AG20443 (cell line): ENCODE data around the gene PLAC8L1.
A peak's percentile ranks its signal among the peaks of the same experiment; 100 is the strongest.
"Not testable (repeated sequence)": the region's sequence is repeated elsewhere in the genome, so short reads cannot be mapped to it uniquely, and the experiment has no call there.

ENCODE experiments used
- DNase-seq: peaks from one replicate; pipeline ENCODE4 v3.0.0; 2012; ENCODE audit warnings: low spot score, mixed read lengths

Gene PLAC8L1, protein sequence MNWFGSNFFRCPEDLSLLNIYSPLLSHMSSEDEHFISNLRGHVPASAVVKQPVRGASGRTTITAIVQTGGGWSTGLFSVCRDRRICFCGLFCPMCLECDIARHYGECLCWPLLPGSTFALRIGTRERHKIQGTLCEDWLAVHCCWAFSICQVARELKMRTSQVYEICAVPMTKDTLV

GRCh38 chr5:146105477-146105876 lies at the start of gene PLAC8L1:
Gene PLAC8L1, minus strand, starts transcription at chr5:146105577. Its CDS starts 1,266 bp downstream, at chr5:146104311.
- DNase-seq, result no peak

DNA sequence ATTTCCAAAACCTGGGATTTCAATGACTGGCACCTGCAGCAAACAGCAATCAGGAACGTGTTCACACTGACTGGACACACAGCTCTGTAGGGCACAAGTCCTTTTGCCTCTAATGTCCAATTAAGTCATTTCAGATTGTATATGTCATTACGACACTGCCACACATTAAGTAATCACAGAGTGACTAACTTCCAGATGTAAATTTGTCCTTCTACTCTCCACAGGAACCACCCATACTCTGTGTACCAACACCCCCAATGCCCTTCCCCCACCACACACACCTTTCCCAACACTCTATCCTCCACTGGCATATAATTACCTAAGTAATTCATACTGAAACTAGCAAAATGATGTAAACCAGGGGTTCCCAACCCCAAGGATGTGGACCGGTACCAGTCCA lies 46.6 kb upstream of the PLAC8L1 start:
- DNase-seq, result no peak

DNA sequence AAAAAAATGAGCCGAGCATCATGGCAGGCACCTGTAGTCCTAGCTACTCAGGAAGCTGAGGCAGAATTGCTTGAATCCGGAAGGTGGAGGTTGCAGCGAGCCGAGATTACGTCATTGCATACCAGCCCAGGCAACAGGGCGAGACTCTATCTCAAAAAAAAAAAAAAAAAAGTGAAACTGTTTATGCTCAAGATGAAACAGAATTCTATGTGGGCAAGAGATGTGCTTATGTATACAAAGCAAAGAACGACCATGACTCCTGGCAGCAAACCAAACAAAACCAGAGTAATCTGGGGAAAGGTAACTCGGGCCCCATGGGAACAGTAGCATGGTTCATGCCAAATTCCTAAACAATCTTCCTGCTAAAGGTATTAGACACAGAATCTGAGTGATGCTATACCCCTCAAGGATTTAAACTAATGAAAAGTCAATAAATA lies 32.6 kb upstream of the PLAC8L1 start:
- DNase-seq, result no peak

DNA sequence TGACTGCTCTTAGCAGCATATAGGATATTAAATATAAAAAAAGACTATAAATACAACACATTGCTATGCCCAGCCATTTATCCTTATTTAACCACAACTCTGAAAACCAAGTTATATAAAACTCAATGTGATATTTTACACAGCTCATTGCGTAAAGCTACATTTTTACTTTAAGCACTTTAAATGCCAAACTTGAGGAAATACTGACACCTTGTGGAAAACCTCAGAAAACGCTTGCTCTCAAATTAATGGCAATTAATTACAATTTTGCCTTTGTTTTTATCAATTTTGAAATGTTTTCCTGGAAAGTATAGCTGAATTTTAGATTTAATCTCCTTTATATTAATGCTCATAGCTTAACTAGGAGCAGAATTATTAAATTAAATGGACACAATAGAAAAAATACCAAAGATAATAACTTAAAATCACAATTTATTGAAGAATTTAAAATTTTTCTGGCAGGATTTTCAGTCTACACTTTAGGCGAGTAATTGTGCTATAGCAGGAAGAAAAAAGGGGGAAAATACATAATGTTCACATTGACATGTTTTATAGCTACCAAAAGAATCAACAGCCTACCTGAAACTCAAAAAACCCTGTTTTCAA lies 25.2 kb upstream of the PLAC8L1 start:
- DNase-seq, result peak; percentile 25

- DNase-seq, result no peak
These were observed 20.7 kb upstream of the PLAC8L1 start for GRCh38 chr5:146126068-146126467.

DNA sequence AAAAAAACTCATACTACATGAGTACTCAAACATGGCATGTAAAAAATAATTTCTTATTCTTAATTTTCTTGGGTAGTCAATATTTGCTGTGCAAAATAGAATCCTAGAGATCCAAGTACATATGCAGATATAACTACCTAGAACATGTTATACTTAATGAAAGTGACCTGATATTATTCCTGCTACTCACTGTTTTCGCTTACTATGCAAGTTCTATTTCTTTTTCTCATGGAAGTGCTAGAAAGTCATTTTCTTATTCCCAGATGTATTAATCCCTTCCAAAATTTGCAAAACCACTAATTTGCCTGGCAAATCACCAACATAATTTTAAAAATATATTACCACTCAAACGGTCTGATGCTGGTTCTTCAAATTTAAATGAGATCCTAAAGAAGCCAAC lies 19.2 kb upstream of the PLAC8L1 start:
- DNase-seq, result no peak

DNA sequence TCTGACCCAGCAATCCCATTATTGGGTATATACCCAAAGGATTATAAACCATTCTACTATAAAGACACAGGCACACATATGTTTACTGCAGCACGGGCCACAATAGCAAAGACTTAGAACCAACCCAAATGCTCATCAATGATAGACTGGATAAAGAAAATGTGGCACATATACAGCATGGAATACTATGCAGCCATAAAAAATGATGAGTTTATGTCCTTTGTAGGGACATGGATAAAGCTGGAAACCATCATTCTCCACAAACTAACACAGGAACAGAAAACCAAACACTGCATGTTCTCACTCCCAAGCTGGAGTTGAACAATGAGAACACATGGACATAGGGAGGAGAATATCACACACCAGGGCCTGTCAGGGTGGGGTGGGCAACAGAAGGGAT lies 16.1 kb upstream of the PLAC8L1 start:
- not testable (repeated sequence) for DNase-seq

DNA sequence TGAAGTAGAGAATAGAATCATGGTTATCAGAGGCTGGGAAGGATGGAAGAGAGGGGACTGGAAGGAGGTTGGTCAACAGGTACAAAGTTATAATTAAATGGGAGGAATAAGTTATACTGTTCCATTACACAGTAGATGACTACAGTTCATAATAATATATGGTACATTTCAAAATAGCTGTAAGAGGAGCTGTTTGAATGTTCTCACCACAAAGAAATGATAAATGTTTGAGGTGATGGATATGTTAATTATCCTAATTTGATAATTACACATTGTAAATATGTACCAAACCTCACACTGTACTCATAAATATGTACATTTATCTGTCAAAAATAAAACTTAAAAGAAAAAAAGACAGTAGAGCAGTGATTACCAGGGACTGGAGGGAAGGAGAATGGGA lies 12.9 kb upstream of the PLAC8L1 start:
- DNase-seq, result no peak

DNA sequence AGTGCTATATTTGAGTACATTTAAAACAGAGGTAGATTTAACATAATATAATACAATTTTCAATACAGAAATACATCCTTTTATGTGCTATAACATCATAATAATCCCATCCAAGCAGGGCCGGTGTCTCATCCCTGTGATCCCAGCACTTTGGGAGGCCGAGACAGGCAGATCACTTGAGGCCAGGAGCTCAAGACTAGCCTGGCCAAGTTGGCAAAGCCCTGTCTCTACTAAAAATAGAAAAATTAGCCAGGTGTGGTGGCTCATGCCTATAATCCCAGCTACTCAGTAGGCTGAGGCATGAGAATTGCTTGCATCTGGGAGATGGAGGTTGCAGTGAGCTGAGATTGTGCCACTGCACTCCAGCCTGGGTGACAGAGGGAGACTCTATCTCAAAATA lies 11.8 kb upstream of the PLAC8L1 start:
- not testable (repeated sequence) for DNase-seq

- no peak for DNase-seq
These were observed 11.0 kb upstream of the PLAC8L1 start for GRCh38 chr5:146116361-146116760.

GRCh38 chr5:146112476-146112875 lies 7.1 kb upstream of the PLAC8L1 start:
- DNase-seq, result no peak

GRCh38 chr5:146111409-146111808 lies 6.0 kb upstream of the PLAC8L1 start:
- DNase-seq, result no peak

DNA sequence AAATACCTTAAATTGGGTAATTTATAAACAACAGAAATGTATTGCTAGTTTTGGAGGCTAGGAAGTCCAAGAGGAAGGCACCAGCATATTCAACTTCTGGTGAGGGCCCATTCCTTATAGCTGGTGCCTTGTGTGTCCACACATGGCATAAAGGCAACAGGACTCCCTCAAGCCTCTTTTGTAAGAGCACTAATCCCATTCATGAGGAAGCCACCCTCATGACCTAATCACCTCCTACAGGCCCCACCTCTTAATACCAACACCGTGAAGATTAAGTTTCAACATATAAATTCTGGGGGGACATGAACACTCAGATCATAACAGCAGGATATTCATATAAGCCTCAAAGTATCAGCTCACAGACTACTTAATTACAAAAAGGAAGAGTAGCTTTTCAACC lies 4.0 kb upstream of the PLAC8L1 start:
- DNase-seq, result no peak

GRCh38 chr5:146108870-146109269 lies 3.5 kb upstream of the PLAC8L1 start:
- not testable (repeated sequence) for DNase-seq

DNA sequence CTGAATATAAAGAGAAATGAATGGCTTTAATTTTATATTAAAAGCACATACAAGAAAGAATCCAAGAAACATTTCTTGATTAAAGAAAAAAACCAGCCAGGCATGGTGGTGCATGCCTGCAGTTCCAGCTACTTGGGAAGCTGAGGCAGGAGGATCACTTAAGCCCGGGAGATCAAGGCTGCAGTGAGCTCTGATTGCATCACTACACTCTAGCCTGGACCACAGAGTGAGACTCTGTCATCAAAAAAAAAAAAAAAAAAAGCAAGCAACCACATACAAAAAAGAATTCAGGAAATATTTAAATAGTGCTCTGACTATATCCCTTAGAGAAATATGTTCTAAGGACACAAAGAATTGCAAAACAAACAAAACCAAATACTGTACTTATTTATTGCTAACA lies 2.5 kb upstream of the PLAC8L1 start:
- no peak for DNase-seq

- no peak for DNase-seq
These were observed 1.8 kb downstream of the PLAC8L1 start for GRCh38 chr5:146103594-146103993.

GRCh38 chr5:146101646-146102045 lies 3.7 kb downstream of the PLAC8L1 start:
- no peak for DNase-seq

DNA sequence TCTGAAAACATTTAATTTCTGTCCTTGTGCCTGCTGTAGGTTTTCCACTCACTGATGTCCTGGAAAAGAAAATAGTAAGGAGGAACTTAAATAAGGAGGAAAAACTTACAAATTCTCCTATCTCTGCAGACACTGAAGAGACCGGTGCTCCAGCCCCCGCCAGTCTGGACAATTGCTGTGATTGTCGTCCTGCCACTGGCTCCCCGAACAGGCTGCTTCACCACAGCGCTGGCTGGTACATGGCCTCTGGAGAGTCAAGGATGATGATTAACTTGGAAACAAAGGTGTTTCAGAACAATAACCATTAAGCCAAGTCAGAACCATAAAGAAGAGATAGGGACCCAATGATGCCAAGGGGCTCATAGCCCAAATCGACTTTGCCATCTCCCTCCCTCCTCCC lies 7.3 kb downstream of the PLAC8L1 start:
- no peak for DNase-seq

GRCh38 chr5:146091881-146092280 lies 13.5 kb downstream of the PLAC8L1 start:
- no peak for DNase-seq

DNA sequence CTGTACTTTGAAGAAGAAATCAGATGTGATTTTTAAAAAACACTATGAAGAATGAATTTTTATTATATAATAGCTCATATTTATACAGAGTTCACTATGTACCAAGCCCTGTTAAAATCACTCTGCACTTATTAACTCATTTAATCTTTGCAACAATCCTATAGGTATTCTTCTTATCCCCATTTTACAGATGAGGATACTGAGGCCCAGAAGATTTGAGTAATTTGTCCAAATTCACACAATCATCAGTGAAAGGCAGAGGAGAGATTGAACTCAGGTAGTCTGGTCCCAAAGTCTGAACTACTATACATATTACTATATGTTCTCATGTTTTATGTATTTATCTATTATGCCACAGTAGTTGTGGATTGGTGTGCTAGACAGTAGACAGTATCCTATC lies 16.1 kb downstream of the PLAC8L1 start:
- DNase-seq, result no peak

DNA sequence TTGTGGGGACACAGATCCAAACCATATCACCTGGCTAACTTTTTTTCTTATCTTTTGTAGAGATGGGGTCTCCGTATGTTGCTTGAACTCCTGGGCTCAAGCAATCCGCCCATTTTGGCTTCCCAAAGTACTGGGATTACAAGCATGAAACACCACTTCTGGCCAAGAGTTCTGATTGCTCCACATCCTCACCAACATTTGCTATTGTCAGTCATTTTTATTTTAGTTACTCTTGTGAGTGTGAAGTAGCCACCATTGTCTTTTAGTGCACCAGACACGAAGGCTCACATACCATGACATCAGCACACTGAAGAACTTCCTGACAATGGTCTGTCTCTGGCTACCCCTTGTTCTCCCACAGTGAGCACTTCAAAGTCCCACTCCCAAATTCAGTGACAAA lies 17.3 kb downstream of the PLAC8L1 start:
- DNase-seq, result no peak

DNA sequence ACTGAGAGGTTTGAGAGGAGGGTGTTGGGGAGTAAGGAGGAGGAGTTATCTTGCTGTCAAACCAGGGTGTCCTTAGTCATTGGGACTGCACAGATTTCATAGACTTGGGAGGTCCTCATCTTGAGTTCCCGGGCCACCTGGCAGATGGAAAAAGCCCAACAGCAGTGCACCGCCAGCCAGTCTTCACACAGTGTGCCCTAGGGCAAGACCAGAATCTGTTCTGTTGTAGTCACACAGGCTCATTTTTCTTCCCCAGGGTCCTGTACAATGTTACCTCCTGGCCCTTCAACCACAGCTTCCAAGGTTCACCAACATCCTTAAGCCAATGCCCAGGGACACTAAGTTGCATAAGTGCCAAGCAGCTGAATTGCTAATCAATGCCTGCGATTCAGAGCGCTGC lies 21.0 kb downstream of the PLAC8L1 start:
- DNase-seq, result no peak

DNA sequence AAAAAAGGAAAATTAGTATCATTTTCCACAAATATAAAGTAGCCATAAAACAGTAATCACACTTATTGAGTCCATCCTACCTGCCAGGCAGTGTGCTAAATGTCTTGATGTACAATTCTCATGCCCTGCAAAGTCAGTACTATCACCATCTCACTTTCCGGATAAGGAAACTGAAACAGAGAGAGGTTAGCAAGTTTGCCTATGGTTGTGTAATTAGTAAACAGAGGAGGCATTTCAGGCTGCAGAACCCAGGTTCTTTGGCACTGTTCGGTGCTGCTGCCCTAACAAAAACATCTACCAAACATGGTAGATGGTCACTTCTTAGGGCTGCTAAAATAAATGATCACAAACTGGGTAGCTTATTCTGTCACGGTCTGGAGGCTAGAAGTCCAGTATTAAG lies 22.6 kb downstream of the PLAC8L1 start:
- DNase-seq, result no peak

- DNase-seq, result no peak
These were observed 23.8 kb downstream of the PLAC8L1 start for GRCh38 chr5:146081556-146081955.
